ENCODE measurements around the gene NGF.

The NGF gene

DNA sequence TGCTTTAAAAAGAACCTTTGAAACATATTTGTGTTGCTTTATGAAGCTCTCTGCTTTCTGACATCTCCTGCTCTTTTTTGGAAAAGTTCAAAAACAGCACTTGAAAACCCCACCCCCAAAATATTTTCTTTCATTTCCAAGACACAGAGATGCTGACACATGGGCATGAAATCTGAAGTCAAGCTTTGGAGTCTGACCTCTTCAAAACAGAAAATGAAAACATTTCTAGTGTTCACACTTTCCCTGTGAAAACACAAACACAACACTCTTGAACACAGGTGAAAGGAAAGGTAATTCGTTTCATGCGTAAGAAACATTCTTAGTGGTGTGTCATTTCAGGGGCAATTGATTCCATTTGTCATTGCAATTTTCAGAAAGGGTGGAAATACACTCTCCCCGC lies 10.8 kb downstream of the NGF start:
- H3K9me3 ChIP-seq (ENCODE audit: control extremely low read depth in 1 of 5, control insufficient read depth in 4 of 5, insufficient read depth in 2 of 5, low read depth in 1 of 5, low read length in 4 of 5): no peaks in the 10 kb centered on the region
- ChIA-PET POLR2A (no interaction called here), CTCF (no interaction called here)
- H3K27me3 ChIP-seq (replicated peaks in 2 of 5; ENCODE audit: control insufficient read depth in 4 of 5, insufficient read depth in 5 of 5, low read length in 4 of 5): peaks cover 0 to 4% (median 0%) of the 10 kb centered on the region in 5 experiments
- WGBS (ENCODE audit: insufficient coverage): 100% methylated on average over 1 of the region's 3 CpGs
- no peak for DNase-seq
- H3K27ac ChIP-seq (ENCODE audit: insufficient read depth in 1 of 2, low read depth in 1 of 2, low read length in 2 of 2, poor library complexity in 1 of 2, severe bottlenecking in 2 of 2): no peak overlapping the region
- H3K4me1 ChIP-seq (ENCODE audit: control extremely low read depth in 1 of 4, control insufficient read depth in 4 of 4, insufficient read depth in 4 of 4, low read length in 3 of 4): no peaks in the 10 kb centered on the region
- H3K36me3 ChIP-seq (ENCODE audit: control insufficient read depth in 4 of 4, insufficient read depth in 4 of 4, low read length in 3 of 4): no peaks in the 10 kb centered on the region
- no peak overlapping the region for H3K4me3 ChIP-seq (ENCODE audit: control insufficient read depth in 1 of 7, extremely low read depth in 1 of 7, insufficient read depth in 4 of 7, low read depth in 2 of 7, low read length in 6 of 7)

DNA sequence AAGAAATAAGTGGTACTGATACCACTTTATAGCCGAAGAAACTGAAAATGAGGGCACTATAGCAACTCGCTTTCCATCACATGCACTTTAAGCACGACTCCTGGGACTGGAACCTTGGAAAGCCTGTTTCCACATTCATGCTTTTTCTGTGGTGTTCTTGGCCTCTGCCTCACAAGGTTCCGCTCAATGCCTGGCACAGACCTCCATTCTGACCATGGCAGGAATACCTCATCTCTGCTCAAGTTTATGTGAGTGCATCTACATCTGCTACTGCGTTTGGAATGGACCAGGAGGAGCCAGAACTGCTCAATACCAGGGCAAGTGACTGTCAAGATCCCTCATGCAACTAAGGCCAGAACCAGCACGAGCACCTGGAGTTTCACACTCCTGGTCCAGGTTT lies 11.6 kb downstream of the NGF start:
- no peak for DNase-seq
- Histone ChIP-seq H3K9me3 (ENCODE audit: control extremely low read depth in 1 of 5, control insufficient read depth in 4 of 5, insufficient read depth in 2 of 5, low read depth in 1 of 5, low read length in 4 of 5) (no peaks in the 10 kb centered on the region), H3K27ac (ENCODE audit: insufficient read depth in 1 of 2, low read depth in 1 of 2, low read length in 2 of 2, poor library complexity in 1 of 2, severe bottlenecking in 2 of 2) (no peak overlapping the region), H3K4me1 (ENCODE audit: control extremely low read depth in 1 of 4, control insufficient read depth in 4 of 4, insufficient read depth in 4 of 4, low read length in 3 of 4) (no peaks in the 10 kb centered on the region), H3K27me3 (replicated peaks in 2 of 5; ENCODE audit: control insufficient read depth in 4 of 5, insufficient read depth in 5 of 5, low read length in 4 of 5) (peaks cover 0 to 4% (median 0%) of the 10 kb centered on the region in 5 experiments), H3K4me3 (ENCODE audit: control insufficient read depth in 1 of 7, extremely low read depth in 1 of 7, insufficient read depth in 4 of 7, low read depth in 2 of 7, low read length in 6 of 7) (no peak overlapping the region), H3K36me3 (ENCODE audit: control insufficient read depth in 4 of 4, insufficient read depth in 4 of 4, low read length in 3 of 4) (no peaks in the 10 kb centered on the region)
- POLR2A ChIA-PET: no interaction called here
- 98% methylated on average over 5 of the region's 6 CpGs for WGBS (ENCODE audit: insufficient coverage)
- CTCF ChIA-PET: no interaction called here

DNA sequence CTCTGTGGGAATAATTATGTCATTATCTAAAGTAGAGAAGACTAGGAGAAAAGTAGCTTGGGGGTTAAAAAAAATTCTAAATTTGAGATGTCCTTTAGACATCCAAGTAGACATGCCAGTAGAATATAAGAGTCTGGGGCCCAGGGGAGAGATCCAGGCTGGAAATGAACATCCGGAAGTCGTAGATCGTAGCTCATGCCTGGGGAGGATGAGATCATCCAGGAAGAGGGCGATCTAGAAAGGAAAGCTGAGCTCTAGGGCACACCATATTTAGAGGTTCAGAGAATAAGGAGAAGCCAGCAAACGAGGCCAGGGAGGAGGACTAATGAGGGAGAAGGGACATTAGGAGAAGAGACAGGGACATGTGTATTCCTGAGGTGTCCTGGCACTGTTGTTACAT lies 12.2 kb downstream of the NGF start:
- ChIA-PET CTCF (no interaction called here), POLR2A (no interaction called here)
- Histone ChIP-seq H3K4me3 (ENCODE audit: control insufficient read depth in 1 of 7, extremely low read depth in 1 of 7, insufficient read depth in 4 of 7, low read depth in 2 of 7, low read length in 6 of 7) (no peak overlapping the region), H3K4me1 (ENCODE audit: control extremely low read depth in 1 of 4, control insufficient read depth in 4 of 4, insufficient read depth in 4 of 4, low read length in 3 of 4) (no peaks in the 10 kb centered on the region), H3K9me3 (ENCODE audit: control extremely low read depth in 1 of 5, control insufficient read depth in 4 of 5, insufficient read depth in 2 of 5, low read depth in 1 of 5, low read length in 4 of 5) (no peaks in the 10 kb centered on the region), H3K27me3 (replicated peaks in 2 of 5; ENCODE audit: control insufficient read depth in 4 of 5, insufficient read depth in 5 of 5, low read length in 4 of 5) (peaks cover 0 to 4% (median 0%) of the 10 kb centered on the region in 5 experiments), H3K27ac (ENCODE audit: insufficient read depth in 1 of 2, low read depth in 1 of 2, low read length in 2 of 2, poor library complexity in 1 of 2, severe bottlenecking in 2 of 2) (no peak overlapping the region), H3K36me3 (ENCODE audit: control insufficient read depth in 4 of 4, insufficient read depth in 4 of 4, low read length in 3 of 4) (no peaks in the 10 kb centered on the region)
- DNase-seq: no peak
- WGBS (ENCODE audit: insufficient coverage): 97% methylated on average over 5 of the region's 5 CpGs

DNA sequence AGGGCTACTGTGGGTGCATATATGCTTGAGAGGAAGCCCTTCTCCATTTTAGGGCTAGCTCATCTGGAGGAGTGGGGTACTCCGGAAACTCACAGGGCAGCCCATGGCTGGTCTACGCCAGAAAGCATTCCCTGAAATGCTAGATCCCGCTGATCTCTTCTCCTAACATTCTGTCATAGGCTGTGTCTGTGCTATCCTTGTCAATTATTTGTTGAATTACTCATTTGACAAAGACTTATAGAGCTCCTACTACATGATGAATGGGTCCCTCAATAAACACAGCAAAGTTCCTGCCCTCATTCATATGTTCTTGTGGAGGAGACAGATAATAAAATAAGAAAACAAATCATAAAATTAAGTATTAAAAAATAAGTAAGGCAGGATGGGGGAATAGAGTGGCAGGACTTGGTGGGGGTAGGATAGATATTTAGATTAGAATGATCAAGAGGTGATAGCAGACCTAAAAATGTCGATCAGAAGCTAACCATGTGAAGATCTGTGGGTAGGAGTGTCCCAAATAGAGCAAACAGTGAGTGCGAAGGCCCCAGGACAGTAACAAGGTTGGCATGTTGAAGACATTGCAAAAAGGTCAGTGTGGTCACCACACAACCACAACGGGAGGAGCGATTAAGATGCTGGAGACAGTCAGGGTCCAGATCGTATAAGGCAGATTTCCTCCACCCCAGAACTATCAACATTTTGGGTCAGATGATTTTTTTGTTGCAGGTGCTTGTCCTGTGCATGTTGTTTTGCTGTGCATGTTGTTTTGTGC lies 13.2 kb downstream of the NGF start:
- Histone ChIP-seq H3K4me1 (ENCODE audit: control extremely low read depth in 1 of 4, control insufficient read depth in 4 of 4, insufficient read depth in 4 of 4, low read length in 3 of 4) (no peaks in the 10 kb centered on the region), H3K27me3 (replicated peaks in 2 of 5; ENCODE audit: control insufficient read depth in 4 of 5, insufficient read depth in 5 of 5, low read length in 4 of 5) (peaks cover 0 to 4% (median 0%) of the 10 kb centered on the region in 5 experiments), H3K9me3 (ENCODE audit: control extremely low read depth in 1 of 5, control insufficient read depth in 4 of 5, insufficient read depth in 2 of 5, low read depth in 1 of 5, low read length in 4 of 5) (no peaks in the 10 kb centered on the region), H3K4me3 (ENCODE audit: control insufficient read depth in 1 of 7, extremely low read depth in 1 of 7, insufficient read depth in 4 of 7, low read depth in 2 of 7, low read length in 6 of 7) (no peak overlapping the region), H3K36me3 (ENCODE audit: control insufficient read depth in 4 of 4, insufficient read depth in 4 of 4, low read length in 3 of 4) (no peaks in the 10 kb centered on the region), H3K27ac (ENCODE audit: insufficient read depth in 1 of 2, low read depth in 1 of 2, low read length in 2 of 2, poor library complexity in 1 of 2, severe bottlenecking in 2 of 2) (no peak overlapping the region)
- POLR2A ChIA-PET: no interaction called here
- WGBS (ENCODE audit: insufficient coverage): 98% methylated on average over 5 of the region's 8 CpGs
- CTCF ChIA-PET: interaction anchor here (1.5 kb wide), 1 partner anchor 11 kb away, joined by 4 read pairs; no protein-coding TSS in a partner anchor
- DNase-seq: no peak

DNA sequence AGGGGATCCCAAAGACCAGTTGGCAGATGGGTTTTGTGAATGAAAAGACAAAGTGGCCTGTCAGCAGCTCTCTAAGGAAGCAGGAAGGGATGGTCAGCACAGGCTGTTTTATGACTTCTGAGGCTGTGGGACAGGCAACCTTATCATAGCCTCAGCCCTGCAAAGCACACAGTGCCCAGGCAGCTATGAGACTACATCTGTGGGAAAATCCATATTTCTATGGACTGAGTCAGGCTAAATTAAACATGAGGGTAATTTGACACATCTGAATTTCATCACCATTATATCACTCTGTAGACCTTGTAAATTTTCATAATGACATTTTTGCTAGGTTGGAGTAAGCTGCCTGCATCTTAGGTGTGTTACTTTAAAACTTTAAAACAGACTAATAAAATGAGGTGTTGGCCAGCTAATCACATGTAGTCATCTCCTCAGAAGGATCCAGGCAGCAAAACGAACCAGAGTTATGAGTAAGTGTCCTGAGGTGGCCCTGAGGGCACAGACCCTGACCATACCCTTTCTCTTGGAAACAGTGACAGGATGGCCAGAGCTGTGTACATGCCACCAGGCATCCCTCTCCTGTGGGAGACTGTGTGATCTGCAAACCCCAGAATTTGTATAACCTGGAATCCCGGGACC lies 14.6 kb downstream of the NGF start:
- Histone ChIP-seq H3K36me3 (ENCODE audit: control insufficient read depth in 4 of 4, insufficient read depth in 4 of 4, low read length in 3 of 4) (no peaks in the 10 kb centered on the region), H3K4me3 (ENCODE audit: control insufficient read depth in 1 of 7, extremely low read depth in 1 of 7, insufficient read depth in 4 of 7, low read depth in 2 of 7, low read length in 6 of 7) (no peak overlapping the region), H3K4me1 (ENCODE audit: control extremely low read depth in 1 of 4, control insufficient read depth in 4 of 4, insufficient read depth in 4 of 4, low read length in 3 of 4) (no peaks in the 10 kb centered on the region), H3K27me3 (replicated peaks in 2 of 5; ENCODE audit: control insufficient read depth in 4 of 5, insufficient read depth in 5 of 5, low read length in 4 of 5) (peaks cover 0 to 4% (median 0%) of the 10 kb centered on the region in 5 experiments), H3K27ac (ENCODE audit: insufficient read depth in 1 of 2, low read depth in 1 of 2, low read length in 2 of 2, poor library complexity in 1 of 2, severe bottlenecking in 2 of 2) (no peak overlapping the region), H3K9me3 (ENCODE audit: control extremely low read depth in 1 of 5, control insufficient read depth in 4 of 5, insufficient read depth in 2 of 5, low read depth in 1 of 5, low read length in 4 of 5) (no peaks in the 10 kb centered on the region)
- CTCF ChIA-PET: interaction anchor here (1.5 kb wide), 1 partner anchor 10 kb away, joined by 4 read pairs; no protein-coding TSS in a partner anchor
- no peak for DNase-seq
- WGBS (ENCODE audit: insufficient coverage): 90% methylated on average over 2 of the region's 2 CpGs
- POLR2A ChIA-PET: no interaction called here

DNA sequence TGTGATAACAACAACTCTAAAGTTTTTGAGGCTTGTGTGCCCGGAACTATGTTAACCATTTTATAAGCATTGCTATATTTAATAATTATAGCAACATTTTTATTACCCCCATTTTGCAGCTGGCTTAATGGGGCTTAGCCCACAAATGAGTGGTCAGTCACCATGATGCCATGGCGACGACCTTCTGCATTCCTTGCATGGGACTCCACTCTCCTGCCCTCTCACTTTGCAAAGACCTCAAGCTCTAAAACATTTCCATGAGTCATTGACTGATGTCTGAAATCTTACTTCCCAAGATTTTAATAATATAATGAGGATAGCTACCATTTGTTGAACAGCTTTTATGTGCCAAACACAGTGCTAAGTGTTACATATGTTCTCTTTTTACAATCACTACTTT lies 15.4 kb downstream of the NGF start:
- Histone ChIP-seq H3K9me3 (ENCODE audit: control extremely low read depth in 1 of 5, control insufficient read depth in 4 of 5, insufficient read depth in 2 of 5, low read depth in 1 of 5, low read length in 4 of 5) (no peaks in the 10 kb centered on the region), H3K27ac (ENCODE audit: insufficient read depth in 1 of 2, low read depth in 1 of 2, low read length in 2 of 2, poor library complexity in 1 of 2, severe bottlenecking in 2 of 2) (no peak overlapping the region), H3K36me3 (ENCODE audit: control insufficient read depth in 4 of 4, insufficient read depth in 4 of 4, low read length in 3 of 4) (no peaks in the 10 kb centered on the region), H3K4me1 (ENCODE audit: control extremely low read depth in 1 of 4, control insufficient read depth in 4 of 4, insufficient read depth in 4 of 4, low read length in 3 of 4) (no peaks in the 10 kb centered on the region), H3K4me3 (ENCODE audit: control insufficient read depth in 1 of 7, extremely low read depth in 1 of 7, insufficient read depth in 4 of 7, low read depth in 2 of 7, low read length in 6 of 7) (no peak overlapping the region), H3K27me3 (replicated peaks in 2 of 5; ENCODE audit: control insufficient read depth in 4 of 5, insufficient read depth in 5 of 5, low read length in 4 of 5) (peaks cover 0 to 4% (median 0%) of the 10 kb centered on the region in 5 experiments)
- CTCF ChIA-PET: no interaction called here
- POLR2A ChIA-PET: no interaction called here
- 100% methylated on average over 2 of the region's 3 CpGs for WGBS (ENCODE audit: insufficient coverage)
- DNase-seq: no peak

DNA sequence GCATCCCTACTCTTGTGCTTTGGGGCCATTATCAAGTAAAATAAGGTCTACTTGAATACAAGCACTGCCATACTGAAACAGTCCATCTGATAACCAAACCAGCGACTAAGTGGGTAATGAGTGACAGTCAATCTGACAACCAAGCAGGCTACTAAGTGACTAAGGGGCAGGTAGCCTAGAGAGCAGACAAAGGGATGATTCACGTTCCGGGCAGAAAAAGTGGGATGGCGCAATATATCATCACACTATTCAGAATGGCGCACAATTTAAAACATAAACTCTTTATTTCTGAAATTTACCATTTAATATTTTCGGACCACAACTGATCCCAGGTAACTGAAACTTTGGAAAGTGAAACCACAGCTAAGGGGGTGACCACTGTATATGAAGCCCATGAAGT lies 17.7 kb downstream of the NGF start:
- 90% methylated on average over 2 of the region's 6 CpGs for WGBS (ENCODE audit: insufficient coverage)
- Histone ChIP-seq H3K9me3 (ENCODE audit: control extremely low read depth in 1 of 5, control insufficient read depth in 4 of 5, insufficient read depth in 2 of 5, low read depth in 1 of 5, low read length in 4 of 5) (no peaks in the 10 kb centered on the region), H3K36me3 (ENCODE audit: control insufficient read depth in 4 of 4, insufficient read depth in 4 of 4, low read length in 3 of 4) (no peaks in the 10 kb centered on the region), H3K27me3 (replicated peaks in 2 of 5; ENCODE audit: control insufficient read depth in 4 of 5, insufficient read depth in 5 of 5, low read length in 4 of 5) (peaks cover 0 to 3% (median 0%) of the 10 kb centered on the region in 5 experiments), H3K4me3 (ENCODE audit: control insufficient read depth in 1 of 7, extremely low read depth in 1 of 7, insufficient read depth in 4 of 7, low read depth in 2 of 7, low read length in 6 of 7) (no peak overlapping the region), H3K27ac (ENCODE audit: insufficient read depth in 1 of 2, low read depth in 1 of 2, low read length in 2 of 2, poor library complexity in 1 of 2, severe bottlenecking in 2 of 2) (no peak overlapping the region), H3K4me1 (ENCODE audit: control extremely low read depth in 1 of 4, control insufficient read depth in 4 of 4, insufficient read depth in 4 of 4, low read length in 3 of 4) (no peaks in the 10 kb centered on the region)
- DNase-seq: no peak
- CTCF ChIA-PET: interaction anchor here (0.6 kb wide), 1 partner anchor 14 kb away, joined by 3 read pairs; no protein-coding TSS in a partner anchor
- POLR2A ChIA-PET: no interaction called here
